K562 (cell line): Measurements from ENCODE around the gene LCN15. TPM values are rescaled to one million over a fixed set of nuclear protein-coding genes. Genes with fewer than 3 reads are reported as not detected.

Experiments used
- ARID1B ChIP-seq: fragments of 450-650 bp; IDR thresholded peaks from 2 replicates; pipeline ENCODE4 v1.6.1; 2016; ENCODE audit warnings: antibody characterized with exemption, mild to moderate bottlenecking, inconsistent platforms
- ARID3A ChIP-seq: IDR thresholded peaks from 2 replicates; pipeline ENCODE4 v1.6.1; 2012; ENCODE audit warnings: low read depth, low read length, improper control_type of control experiment, borderline replicate concordance
- ARNT ChIP-seq, 2 experiments: fragments of 450-650 bp; IDR thresholded peaks; 2 replicates each; pipeline ENCODE4 v1.6.1; 2016; ENCODE audit warnings: mild to moderate bottlenecking in 1 of 2
- ATF1 ChIP-seq, 2 experiments: fragments of 450-650 bp in 1 of 2; IDR thresholded peaks; 2 replicates each; pipeline ENCODE4 v1.6.1; 2016; ENCODE audit warnings: missing compliant biosample characterization in 1 of 2, missing genetic modification characterization in 1 of 2
- CHD1 ChIP-seq: fragments of 200-600 bp; sonication (generic); IDR thresholded peaks from one replicate; pipeline ENCODE4 v1.6.1; 2012; ENCODE audit warnings: mild to moderate bottlenecking, moderate library complexity, low read length, inconsistent platforms
- HDAC6 ChIP-seq: IDR thresholded peaks from 2 replicates; pipeline ENCODE4 v1.6.1; 2012; ENCODE audit warnings: low read depth, mild to moderate bottlenecking, control low read depth, inconsistent platforms, low read length, moderate library complexity
- RAD51 ChIP-seq: fragments of 450-650 bp; IDR thresholded peaks from 2 replicates; pipeline ENCODE4 v1.7.1; 2016; ENCODE audit warnings: low read depth, mild to moderate bottlenecking, borderline replicate concordance
- REST ChIP-seq, 2 experiments: fragments of 450-650 bp; formaldehyde crosslinking in 1 of 2; IDR thresholded peaks; 2 replicates each; pipeline versions ENCODE4 v1.4.0 to v1.6.1; 2014 to 2020; ENCODE audit warnings: mild to moderate bottlenecking in 2 of 2, borderline replicate concordance in 1 of 2, low read depth in 1 of 2
- SMAD1 ChIP-seq: fragments of 150-350 bp; IDR thresholded peaks from 2 replicates; pipeline ENCODE4 v1.6.1; 2014; ENCODE audit warnings: low read length, low read depth; ENCODE audit not compliant: partially characterized antibody
- SMAD4 ChIP-seq: fragments of 250-450 bp; sonication (Bioruptor Pico); conservative IDR thresholded peaks from 2 replicates; pipeline ENCODE4 v1.8.0; 2021; ENCODE audit warnings: inconsistent platforms, mild to moderate bottlenecking, moderate library complexity
- SRF ChIP-seq, 2 experiments: fragments of 250-450, 450-650 bp in 1 of 2; sonication (Bioruptor Pico) in 1 of 2; sonication (generic) in 1 of 2; formaldehyde crosslinking; IDR thresholded peaks; 2 replicates each; pipeline versions ENCODE4 v1.5.0 to v1.5.1; 2020 to 2022; ENCODE audit warnings: mild to moderate bottlenecking in 1 of 2, missing genetic modification reagents in 1 of 2
- polyA plus RNA-seq, 8 experiments: library from polyadenylated mRNA; depleted of rRNA in 4 of 8; stranded (reverse) in 5 of 8; unstranded in 3 of 8; fragments of >200 nt; fragmentation: Nextera tagmentation in 2 of 8; fragmentation: Illumina TruSeq in 1 of 8; extraction: Ambion mirVana in 2 of 8; extraction: Trizol in 1 of 8; gene quantifications; 2 replicates each; pipeline versions ENCODE4 v1.2.1 to v1.2.3, GENCODE V29; 2011 to 2014; ENCODE audit warnings: inconsistent platforms in 1 of 8, missing spikeins in 1 of 8
- total RNA-seq, 7 experiments: library from RNA; depleted of rRNA in 6 of 7; stranded (reverse); fragments of >200 nt in 6 of 7; fragmentation: Illumina TruSeq in 2 of 7; extraction: Trizol in 2 of 7; gene quantifications; 2 replicates each; pipeline versions ENCODE4 v1.2.1 to v1.2.3, GENCODE V29; 2011 to 2021; ENCODE audit warnings: low replicate concordance in 1 of 7
- TF ChIP-seq, protein P1 (sequence below): fragments of 450-650 bp; formaldehyde crosslinking; IDR thresholded peaks from 2 replicates; pipeline ENCODE4 v1.4.0; 2020; ENCODE audit warnings: mild to moderate bottlenecking, moderate library complexity
- TF ChIP-seq, protein P2 (sequence below): fragments of 250-450 bp; sonication (Bioruptor Pico); IDR thresholded peaks from 2 replicates; pipeline ENCODE4 v1.4.0; 2020; ENCODE audit warnings: mild to moderate bottlenecking

The LCN15 gene
- total and polyA plus RNA-seq, 9 of the 15 experiments (the other 6 are each of a cell fraction or from before 2014, with no cell fraction given): 0.66 TPM; not detected in 8

DNA sequence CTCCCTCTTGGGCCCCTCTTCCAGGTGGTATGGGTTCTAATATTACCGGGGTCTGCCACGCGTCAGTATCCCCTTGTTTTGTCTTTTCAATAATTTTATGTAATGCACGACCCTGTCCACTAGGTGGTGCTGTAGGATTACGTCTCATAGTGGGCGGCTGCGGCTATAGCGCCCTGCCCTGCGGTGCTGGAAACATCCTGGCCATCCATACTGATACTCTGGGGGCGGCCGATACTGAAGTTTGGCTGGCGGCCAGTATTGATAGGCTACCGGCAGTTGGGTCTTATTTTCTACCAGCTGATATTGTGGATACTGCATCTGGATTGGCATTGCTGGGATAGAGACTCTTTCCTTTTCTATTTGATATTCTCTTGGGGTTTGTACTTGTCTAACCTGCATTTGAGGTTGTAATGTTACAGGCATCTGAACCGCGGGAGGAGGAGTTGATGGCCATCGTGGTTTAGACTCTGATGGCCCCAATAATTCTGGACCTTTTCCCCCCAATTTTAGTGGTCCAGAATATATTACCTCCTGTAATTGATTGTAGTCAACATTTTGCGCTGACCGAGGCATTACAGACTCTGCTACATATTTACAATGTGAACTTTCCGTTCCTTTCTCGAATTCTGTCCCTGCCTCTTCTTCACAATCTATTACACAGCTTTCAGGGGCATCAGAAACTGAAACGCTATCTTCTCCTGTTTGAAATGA lies 23.5 kb upstream of the LCN15 start (continued):
- TF ChIP-seq, protein P1, sequence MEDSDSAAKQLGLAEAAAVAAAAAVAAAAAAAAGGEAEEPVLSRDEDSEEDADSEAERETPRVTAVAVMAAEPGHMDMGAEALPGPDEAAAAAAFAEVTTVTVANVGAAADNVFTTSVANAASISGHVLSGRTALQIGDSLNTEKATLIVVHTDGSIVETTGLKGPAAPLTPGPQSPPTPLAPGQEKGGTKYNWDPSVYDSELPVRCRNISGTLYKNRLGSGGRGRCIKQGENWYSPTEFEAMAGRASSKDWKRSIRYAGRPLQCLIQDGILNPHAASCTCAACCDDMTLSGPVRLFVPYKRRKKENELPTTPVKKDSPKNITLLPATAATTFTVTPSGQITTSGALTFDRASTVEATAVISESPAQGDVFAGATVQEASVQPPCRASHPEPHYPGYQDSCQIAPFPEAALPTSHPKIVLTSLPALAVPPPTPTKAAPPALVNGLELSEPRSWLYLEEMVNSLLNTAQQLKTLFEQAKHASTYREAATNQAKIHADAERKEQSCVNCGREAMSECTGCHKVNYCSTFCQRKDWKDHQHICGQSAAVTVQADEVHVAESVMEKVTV (CRISPR knock-in tag): peak; percentile 88
- TF ChIP-seq HDAC6 (no peak), ARID3A (peak; percentile 69; the same call in 1 of the 2 replicates), SRF (CRISPR knock-in tag; IDR thresholded peaks at IDR 0.05) (peak in 1 of 2 experiments; percentile 10; a peak in 1 of 4 replicates), ARID1B (peak; percentile 44; the same call in 1 of the 2 replicates), REST (IDR thresholded peaks at IDR 0.05; ENCODE audit: borderline replicate concordance) (peak; percentile 57; the same call in 1 of the 2 replicates), REST (CRISPR knock-in tag; IDR thresholded peaks at IDR 0.05; ENCODE audit: low read depth) (no peak), ARNT (IDR thresholded peaks at IDR 0.05) (no peak), SMAD1 (peak; percentile 17), ATF1 (CRISPR knock-in tag; IDR thresholded peaks at IDR 0.05) (no peak), ATF1 (tag; IDR thresholded peaks at IDR 0.05) (peak; percentile 10; the same call in 1 of the 2 replicates), CHD1 (no peak), RAD51 (0 out of 2 replicates have a peak, but pooled peaks have one; percentile 14), SMAD4 (CRISPR knock-in tag) (peak; percentile 46)
- TF ChIP-seq, protein P2, sequence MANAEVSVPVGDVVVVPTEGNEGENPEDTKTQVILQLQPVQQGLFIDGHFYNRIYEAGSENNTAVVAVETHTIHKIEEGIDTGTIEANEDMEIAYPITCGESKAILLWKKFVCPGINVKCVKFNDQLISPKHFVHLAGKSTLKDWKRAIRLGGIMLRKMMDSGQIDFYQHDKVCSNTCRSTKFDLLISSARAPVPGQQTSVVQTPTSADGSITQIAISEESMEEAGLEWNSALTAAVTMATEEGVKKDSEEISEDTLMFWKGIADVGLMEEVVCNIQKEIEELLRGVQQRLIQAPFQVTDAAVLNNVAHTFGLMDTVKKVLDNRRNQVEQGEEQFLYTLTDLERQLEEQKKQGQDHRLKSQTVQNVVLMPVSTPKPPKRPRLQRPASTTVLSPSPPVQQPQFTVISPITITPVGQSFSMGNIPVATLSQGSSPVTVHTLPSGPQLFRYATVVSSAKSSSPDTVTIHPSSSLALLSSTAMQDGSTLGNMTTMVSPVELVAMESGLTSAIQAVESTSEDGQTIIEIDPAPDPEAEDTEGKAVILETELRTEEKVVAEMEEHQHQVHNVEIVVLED (CRISPR knock-in tag): no peak
